Loucy (cell line): ENCODE results near the gene GNLY.

Experiments used
- H2AFZ ChIP-seq: fragments of 200-600 bp; sonication (generic); 2 replicates; pipeline ENCODE4 v1.6.0; 2016; ENCODE audit warnings: antibody characterized with exemption, mild to moderate bottlenecking, low read length, moderate library complexity
- H3F3A ChIP-seq: fragments of 200-600 bp; 2 replicates; pipeline ENCODE4 v1.6.0; 2016; ENCODE audit warnings: antibody characterized with exemption, low read depth, mild to moderate bottlenecking
- H3K27me3 ChIP-seq: fragments of 200-600 bp; sonication (generic); 2 replicates; pipeline ENCODE4 v1.6.1; 2014; ENCODE audit warnings: low read length, mild to moderate bottlenecking; ENCODE audit not compliant: insufficient read depth, poor library complexity, severe bottlenecking
- H3K36me3 ChIP-seq: fragments of 200-600 bp; sonication (generic); 2 replicates; pipeline ENCODE4 v1.6.1; 2016; ENCODE audit warnings: low read length; ENCODE audit not compliant: insufficient read depth
- H3K4me1 ChIP-seq: fragments of 200-600 bp; sonication (generic); 2 replicates; pipeline ENCODE4 v1.5.1; 2014; ENCODE audit warnings: low read length, mild to moderate bottlenecking; ENCODE audit not compliant: insufficient read depth, poor library complexity, severe bottlenecking
- H3K4me2 ChIP-seq: fragments of 200-600 bp; sonication (generic); 2 replicates; pipeline ENCODE4 v1.6.0; 2014; ENCODE audit warnings: antibody characterized with exemption, low read length, low read depth, mild to moderate bottlenecking; ENCODE audit not compliant: poor library complexity, severe bottlenecking
- H3K4me3 ChIP-seq: fragments of 200-600 bp; sonication (generic); 2 replicates; pipeline ENCODE4 v1.5.1; 2014; ENCODE audit warnings: low read length, mild to moderate bottlenecking, mixed read lengths; ENCODE audit not compliant: poor library complexity, severe bottlenecking
- H3K79me2 ChIP-seq: fragments of 200-600 bp; sonication (generic); 2 replicates; pipeline ENCODE4 v1.6.1; 2014; ENCODE audit warnings: low read length; ENCODE audit not compliant: insufficient read depth
- H3K9ac ChIP-seq: fragments of 200-600 bp; sonication (generic); 2 replicates; pipeline ENCODE4 v1.6.0; 2014; ENCODE audit warnings: mild to moderate bottlenecking, low read depth, low read length, moderate library complexity; ENCODE audit not compliant: poor library complexity, severe bottlenecking
- H3K9me2 ChIP-seq: fragments of 200-600 bp; sonication (generic); replicated peaks from 2 replicates; pipeline ENCODE4 v1.6.1; 2016; ENCODE audit warnings: low read depth, low read length, mixed read lengths
- H3K9me3 ChIP-seq: fragments of 200-600 bp; sonication (generic); 2 replicates; pipeline ENCODE4 v1.6.1; 2014; ENCODE audit warnings: mild to moderate bottlenecking, antibody characterized with exemption, low read length, low read depth; ENCODE audit not compliant: insufficient read depth
- H4K20me1 ChIP-seq: fragments of 200-600 bp; sonication (generic); 2 replicates; pipeline ENCODE4 v1.6.0; 2014; ENCODE audit warnings: antibody characterized with exemption, low read length, mild to moderate bottlenecking; ENCODE audit not compliant: insufficient read depth, poor library complexity, severe bottlenecking
- EZH2phosphoT487 ChIP-seq: fragments of 200-600 bp; IDR thresholded peaks from 2 replicates; pipeline ENCODE4 v1.6.1; 2018; ENCODE audit warnings: antibody characterized with exemption, mild to moderate bottlenecking, moderate library complexity, borderline replicate concordance
- TF ChIP-seq, protein P1 (sequence below): fragments of 200-600 bp; sonication (generic); conservative IDR thresholded peaks from 2 replicates; pipeline ENCODE4 v1.5.1; 2014; ENCODE audit warnings: mild to moderate bottlenecking, antibody characterized with exemption, low read length

The GNLY gene

DNA sequence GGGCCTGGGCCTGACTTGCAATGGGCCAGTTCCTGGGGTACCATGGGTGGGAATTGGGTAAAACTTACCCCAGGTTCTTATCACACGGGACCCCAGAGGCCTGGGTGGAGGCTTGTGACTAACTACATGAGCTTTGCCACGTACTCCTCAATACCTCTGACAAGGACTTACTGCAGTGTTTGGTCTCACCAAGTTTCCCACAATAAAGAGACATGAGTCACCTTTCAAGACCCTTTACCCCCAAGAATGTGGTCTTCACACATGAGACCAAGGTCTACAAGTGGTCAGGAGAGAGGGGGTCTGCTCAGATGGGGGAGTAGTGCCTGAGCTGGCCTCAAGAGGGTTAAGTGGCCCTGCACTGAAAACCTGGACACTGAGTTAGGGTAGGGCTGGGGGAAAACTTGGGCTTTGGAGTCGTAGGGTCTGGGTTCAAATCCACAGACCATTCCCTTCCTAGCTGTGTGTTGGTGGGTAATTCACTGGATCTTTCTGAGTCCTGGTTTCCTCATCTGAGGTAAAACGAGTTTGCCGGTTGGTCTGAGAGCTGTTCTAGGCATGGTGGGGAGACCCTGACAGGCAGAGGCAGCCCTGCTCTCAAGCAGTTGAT is 2.0 kb upstream of the GNLY start:
- Histone ChIP-seq H3K4me2 (no peak overlapping the region), H3F3A (no peaks in the 10 kb centered on the region), H3K79me2 (no peaks in the 10 kb centered on the region), H3K9me2 (no peaks in the 10 kb centered on the region), H3K27me3 (no peaks in the 10 kb centered on the region), H4K20me1 (no peaks in the 10 kb centered on the region), H3K36me3 (no peaks in the 10 kb centered on the region), H3K9me3 (no peaks in the 10 kb centered on the region), H3K4me3 (no peak overlapping the region), H2AFZ (no peak overlapping the region), H3K4me1 (no peaks in the 10 kb centered on the region), H3K9ac (no peak overlapping the region)
- TF ChIP-seq, protein P1, sequence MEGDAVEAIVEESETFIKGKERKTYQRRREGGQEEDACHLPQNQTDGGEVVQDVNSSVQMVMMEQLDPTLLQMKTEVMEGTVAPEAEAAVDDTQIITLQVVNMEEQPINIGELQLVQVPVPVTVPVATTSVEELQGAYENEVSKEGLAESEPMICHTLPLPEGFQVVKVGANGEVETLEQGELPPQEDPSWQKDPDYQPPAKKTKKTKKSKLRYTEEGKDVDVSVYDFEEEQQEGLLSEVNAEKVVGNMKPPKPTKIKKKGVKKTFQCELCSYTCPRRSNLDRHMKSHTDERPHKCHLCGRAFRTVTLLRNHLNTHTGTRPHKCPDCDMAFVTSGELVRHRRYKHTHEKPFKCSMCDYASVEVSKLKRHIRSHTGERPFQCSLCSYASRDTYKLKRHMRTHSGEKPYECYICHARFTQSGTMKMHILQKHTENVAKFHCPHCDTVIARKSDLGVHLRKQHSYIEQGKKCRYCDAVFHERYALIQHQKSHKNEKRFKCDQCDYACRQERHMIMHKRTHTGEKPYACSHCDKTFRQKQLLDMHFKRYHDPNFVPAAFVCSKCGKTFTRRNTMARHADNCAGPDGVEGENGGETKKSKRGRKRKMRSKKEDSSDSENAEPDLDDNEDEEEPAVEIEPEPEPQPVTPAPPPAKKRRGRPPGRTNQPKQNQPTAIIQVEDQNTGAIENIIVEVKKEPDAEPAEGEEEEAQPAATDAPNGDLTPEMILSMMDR: no peak
- no peak for TF ChIP-seq EZH2phosphoT487

DNA sequence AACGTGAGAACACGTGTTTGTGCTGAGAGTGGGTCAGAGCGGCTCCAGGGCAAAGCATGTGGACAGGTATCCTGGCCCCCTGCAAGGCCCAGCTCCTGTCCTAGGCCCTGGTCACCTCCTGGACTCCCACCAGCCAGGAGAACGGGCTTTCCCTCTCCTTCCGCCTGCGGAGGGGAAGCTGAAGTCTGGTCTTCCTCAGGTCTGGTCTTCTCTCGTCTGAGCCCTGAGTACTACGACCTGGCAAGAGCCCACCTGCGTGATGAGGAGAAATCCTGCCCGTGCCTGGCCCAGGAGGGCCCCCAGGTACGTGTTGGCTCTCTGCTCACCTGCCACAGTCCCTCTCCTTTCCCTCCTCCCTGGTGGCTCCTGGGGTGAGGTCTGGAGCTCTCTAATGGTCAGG is 963 bp downstream of the GNLY start:
- no peaks in the 10 kb centered on the region for H3K9me3 ChIP-seq
- no peak overlapping the region for H3K9ac ChIP-seq
- no peak overlapping the region for H3K4me2 ChIP-seq
- no peaks in the 10 kb centered on the region for H3K79me2 ChIP-seq
- H3F3A ChIP-seq: no peaks in the 10 kb centered on the region
- H3K9me2 ChIP-seq: no peaks in the 10 kb centered on the region
- no peak overlapping the region for H2AFZ ChIP-seq
- TF ChIP-seq, protein P1: no peak
- no peak for TF ChIP-seq EZH2phosphoT487
- no peaks in the 10 kb centered on the region for H4K20me1 ChIP-seq
- H3K36me3 ChIP-seq: no peaks in the 10 kb centered on the region
- no peak overlapping the region for H3K4me3 ChIP-seq
- peaks cover 9% of the 10 kb centered on the region for H3K4me1 ChIP-seq
- no peaks in the 10 kb centered on the region for H3K27me3 ChIP-seq

DNA sequence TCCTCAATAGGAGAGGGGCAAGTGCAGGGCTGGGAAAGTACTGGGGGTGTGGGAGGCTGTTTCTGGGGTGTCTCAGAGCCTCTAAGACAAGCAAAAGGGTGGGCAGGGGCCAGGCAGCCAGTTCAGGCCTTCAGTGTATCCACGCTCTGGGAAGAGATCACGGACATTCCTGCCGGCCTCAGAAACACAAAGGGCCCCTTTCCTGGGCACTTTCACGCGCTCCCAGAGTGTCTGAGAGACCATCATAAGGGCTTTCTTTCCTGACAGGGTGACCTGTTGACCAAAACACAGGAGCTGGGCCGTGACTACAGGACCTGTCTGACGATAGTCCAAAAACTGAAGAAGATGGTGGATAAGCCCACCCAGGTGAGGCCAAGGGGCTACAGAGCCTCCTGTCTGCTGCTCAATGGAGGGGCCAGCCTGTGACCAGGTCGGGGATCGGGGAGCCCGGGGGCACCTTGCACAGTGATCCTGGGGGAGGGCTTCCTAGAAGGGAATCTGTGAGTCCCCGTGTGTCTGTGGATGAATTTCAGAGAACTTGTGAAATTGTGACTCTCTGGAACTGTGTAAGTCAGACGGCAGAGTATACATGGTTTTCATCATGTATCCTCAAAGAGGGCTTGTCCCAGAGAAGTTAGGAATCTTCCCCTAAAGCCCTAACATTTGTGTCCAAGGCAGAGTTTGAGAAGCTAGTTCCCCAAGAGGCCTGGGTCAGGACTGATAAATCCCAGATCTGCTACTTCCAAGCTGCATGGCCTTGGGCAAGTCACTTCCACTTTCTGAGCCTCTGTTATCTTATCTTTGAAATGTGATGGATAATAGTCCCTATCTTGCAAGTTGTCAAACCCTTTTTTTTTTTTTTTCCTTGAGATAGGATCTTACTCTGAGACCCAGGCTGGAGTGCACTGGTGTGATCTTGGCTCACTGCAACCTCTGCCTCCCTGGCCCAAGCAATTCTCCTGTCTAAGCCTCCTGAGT is 1.8 kb downstream of the GNLY start:
- Histone ChIP-seq H3K9me2 (no peaks in the 10 kb centered on the region), H3K9me3 (no peaks in the 10 kb centered on the region), H3K9ac (no peak overlapping the region), H3K4me2 (no peak overlapping the region), H3K4me3 (no peak overlapping the region), H3K36me3 (no peaks in the 10 kb centered on the region), H3K4me1 (peaks cover 9% of the 10 kb centered on the region), H3F3A (no peaks in the 10 kb centered on the region), H3K79me2 (no peaks in the 10 kb centered on the region), H3K27me3 (no peaks in the 10 kb centered on the region), H2AFZ (no peak overlapping the region), H4K20me1 (no peaks in the 10 kb centered on the region)
- TF ChIP-seq, protein P1: no peak
- no peak for TF ChIP-seq EZH2phosphoT487
